H9 (cell line): ENCODE data around the gene TMEM108. TPM values are rescaled to one million over a fixed set of nuclear protein-coding genes. Genes with fewer than 3 reads are reported as not detected.

Experiments
- DNase-seq: peaks from one replicate; pipeline ENCODE4 v3.0.0-alpha.2; 2017
- H2AFZ ChIP-seq: one replicate; pipeline ENCODE4 v1.6.1; 2013; ENCODE audit warnings: mild to moderate bottlenecking, low read length, control low read depth, moderate library complexity
- H2AK5ac ChIP-seq: 2 replicates; pipeline ENCODE4 v1.6.1; 2013; ENCODE audit warnings: low read length, control low read depth, mixed read lengths; ENCODE audit not compliant: insufficient read length
- H2BK120ac ChIP-seq: one replicate; pipeline ENCODE4 v1.6.1; 2013; ENCODE audit warnings: low read depth, mild to moderate bottlenecking, low read length, control low read depth, inconsistent platforms; ENCODE audit not compliant: poor library complexity, severe bottlenecking
- H2BK12ac ChIP-seq: 2 replicates; pipeline ENCODE4 v1.6.1; 2013; ENCODE audit warnings: low read length, control low read depth, mixed read lengths, low read depth; ENCODE audit not compliant: insufficient read length
- H2BK15ac ChIP-seq: 2 replicates; pipeline ENCODE4 v1.6.1; 2013; ENCODE audit warnings: low read depth, low read length, control low read depth
- H2BK20ac ChIP-seq: one replicate; pipeline ENCODE4 v1.6.1; 2013; ENCODE audit warnings: low read depth, mild to moderate bottlenecking, low read length, control low read depth, inconsistent platforms; ENCODE audit not compliant: poor library complexity, severe bottlenecking
- H2BK5ac ChIP-seq: 2 replicates; pipeline ENCODE4 v1.6.1; 2013; ENCODE audit warnings: low read length, control low read depth, mixed read lengths; ENCODE audit not compliant: insufficient read length
- H3K14ac ChIP-seq: 2 replicates; pipeline ENCODE4 v1.6.1; 2013; ENCODE audit warnings: low read length, control low read depth; ENCODE audit not compliant: insufficient read depth
- H3K18ac ChIP-seq: 2 replicates; pipeline ENCODE4 v1.6.1; 2013; ENCODE audit warnings: low read depth, mild to moderate bottlenecking, mixed read lengths, low read length, control low read depth; ENCODE audit not compliant: insufficient read length
- H3K23ac ChIP-seq: 2 replicates; pipeline ENCODE4 v1.6.1; 2013; ENCODE audit warnings: low read length, control low read depth, mixed read lengths, low read depth; ENCODE audit not compliant: insufficient read length
- H3K23me2 ChIP-seq: 2 replicates; pipeline ENCODE4 v1.6.1; 2013; ENCODE audit warnings: low read depth, mild to moderate bottlenecking, mixed read lengths, low read length, control low read depth; ENCODE audit not compliant: insufficient read length, poor library complexity, severe bottlenecking
- H3K27ac ChIP-seq: 2 replicates; pipeline ENCODE4 v1.5.1; 2013; ENCODE audit warnings: low read length, control low read depth, mixed read lengths, low read depth; ENCODE audit not compliant: insufficient read length
- H3K27me3 ChIP-seq: 2 replicates; pipeline ENCODE4 v1.6.1; 2013; ENCODE audit warnings: low read length, control low read depth, inconsistent platforms; ENCODE audit not compliant: insufficient read depth
- H3K4ac ChIP-seq: 2 replicates; pipeline ENCODE4 v1.6.1; 2013; ENCODE audit warnings: low read depth, mild to moderate bottlenecking, control low read depth, inconsistent platforms, low read length, moderate library complexity
- H3K4me1 ChIP-seq: 2 replicates; pipeline ENCODE4 v1.6.1; 2013; ENCODE audit warnings: low read length, control low read depth, inconsistent platforms; ENCODE audit not compliant: insufficient read depth
- H3K4me2 ChIP-seq: 2 replicates; pipeline ENCODE4 v1.6.1; 2013; ENCODE audit warnings: low read length, control low read depth, mixed read lengths; ENCODE audit not compliant: insufficient read length, insufficient read depth
- H3K56ac ChIP-seq: 2 replicates; pipeline ENCODE4 v1.6.1; 2013; ENCODE audit warnings: low read depth, mild to moderate bottlenecking, mixed read lengths, low read length, control low read depth; ENCODE audit not compliant: insufficient read length
- H3K79me1 ChIP-seq: 2 replicates; pipeline ENCODE4 v1.6.1; 2013; ENCODE audit warnings: low read depth, mild to moderate bottlenecking, moderate library complexity, low read length, control low read depth, inconsistent platforms; ENCODE audit not compliant: insufficient read depth, poor library complexity, severe bottlenecking
- H3K79me2 ChIP-seq: 2 replicates; pipeline ENCODE4 v1.6.1; 2013; ENCODE audit warnings: low read length, control low read depth, inconsistent platforms; ENCODE audit not compliant: insufficient read depth
- H3K9ac ChIP-seq: 2 replicates; pipeline ENCODE4 v1.6.1; 2013; ENCODE audit warnings: low read length, control low read depth, mixed read lengths; ENCODE audit not compliant: insufficient read length; ENCODE audit errors: extremely low read depth
- H3K9me3 ChIP-seq: one replicate; pipeline ENCODE4 v1.6.1; 2013; ENCODE audit warnings: low read depth, low read length, inconsistent platforms; ENCODE audit not compliant: control insufficient read depth
- H3T11ph ChIP-seq: one replicate; pipeline ENCODE4 v1.6.1; 2013; ENCODE audit warnings: mild to moderate bottlenecking, low read length, control low read depth, inconsistent platforms
- H4K20me1 ChIP-seq: one replicate; pipeline ENCODE4 v1.6.1; 2013; ENCODE audit not compliant: control insufficient read depth, insufficient read length, insufficient read depth
- H4K5ac ChIP-seq: 2 replicates; pipeline ENCODE4 v1.6.1; 2013; ENCODE audit warnings: low read depth, mild to moderate bottlenecking, mixed read lengths, low read length, control low read depth; ENCODE audit not compliant: insufficient read length
- H4K8ac ChIP-seq: replicated peaks from 2 replicates; pipeline ENCODE4 v1.6.1; 2013; ENCODE audit warnings: low read length, control low read depth, mixed read lengths, low read depth; ENCODE audit not compliant: insufficient read length
- H4K91ac ChIP-seq: 2 replicates; pipeline ENCODE4 v1.6.1; 2013; ENCODE audit warnings: low read depth, mild to moderate bottlenecking, moderate library complexity, mixed read lengths, low read length, control low read depth; ENCODE audit not compliant: insufficient read length
- H3K27ac Mint-ChIP-seq, 3 experiments: 2 replicates in 2 of 3; 3 replicates in 1 of 3; pipeline ENCODE4 v1.8.0; 2020 to 2021; ENCODE audit warnings: mixed read lengths in 3 of 3, mild to moderate bottlenecking in 1 of 3, moderate library complexity in 1 of 3
- H3K27me3 Mint-ChIP-seq: 2 replicates; pipeline ENCODE4 v1.8.0; 2021; ENCODE audit warnings: low read depth, mild to moderate bottlenecking, moderate library complexity, mixed read lengths
- H3K36me3 Mint-ChIP-seq, 3 experiments: 2 replicates in 2 of 3; 3 replicates in 1 of 3; pipeline ENCODE4 v1.8.0; 2020 to 2021; ENCODE audit warnings: low read depth in 3 of 3, mixed read lengths in 3 of 3; ENCODE audit not compliant: insufficient read depth in 1 of 3
- H3K4me1 Mint-ChIP-seq, 2 experiments: 2 replicates each; pipeline ENCODE4 v1.8.0; 2020; ENCODE audit warnings: mixed read lengths in 2 of 2
- H3K4me3 Mint-ChIP-seq, 2 experiments: 2 replicates in 1 of 2; 3 replicates in 1 of 2; pipeline ENCODE4 v1.8.0; 2020 to 2021; ENCODE audit warnings: mild to moderate bottlenecking in 2 of 2, mixed read lengths in 2 of 2, moderate library complexity in 1 of 2
- H3K9me3 Mint-ChIP-seq, 2 experiments: 2 replicates in 1 of 2; 3 replicates in 1 of 2; pipeline ENCODE4 v1.8.0; 2020; ENCODE audit warnings: mild to moderate bottlenecking in 2 of 2, mixed read lengths in 2 of 2, moderate library complexity in 1 of 2
- CTCF ChIP-seq: fragments of 200-600 bp; sonication (generic); conservative IDR thresholded peaks from 3 replicates; pipeline ENCODE4 v1.8.0; 2021; ENCODE audit warnings: antibody characterized with exemption, mild to moderate bottlenecking
- WGBS: extraction: QIAGEN DNeasy Blood & Tissue Kit; methylation state at CpG from one replicate; pipeline ENCODE4 v1.1.7; 2013; ENCODE audit warnings: missing lambda C conversion rate, low lambda C conversion rate, mixed read lengths; ENCODE audit not compliant: insufficient read length; ENCODE audit errors: extremely low coverage; 5-methylcytosine and 5-hydroxymethylcytosine counted together
- total RNA-seq: library from RNA; stranded (reverse); gene quantifications from 2 replicates; pipeline ENCODE4 v1.2.1, GENCODE V29; 2021

The TMEM108 gene
- total RNA-seq, 1 experiment from 2014 or later: 5.0 TPM

- Histone ChIP-seq H3T11ph (no peak overlapping the region), H3K23me2 (no peaks in the 10 kb centered on the region), H2AFZ (no peak overlapping the region), H2AK5ac (no peak overlapping the region), H3K18ac (no peak overlapping the region), H4K8ac (no peak overlapping the region), H3K27me3 (no peaks in the 10 kb centered on the region), H4K91ac (no peak overlapping the region), H3K9ac (no peak overlapping the region), H3K27ac (no peak overlapping the region), H3K4me2 (no peak overlapping the region), H3K14ac (no peak overlapping the region), H3K9me3 (no peaks in the 10 kb centered on the region), H3K4ac (no peak overlapping the region), H3K23ac (no peak overlapping the region), H3K79me2 (no peaks in the 10 kb centered on the region), H3K79me1 (no peaks in the 10 kb centered on the region), H2BK120ac (no peak overlapping the region), H2BK15ac (no peak overlapping the region), H2BK20ac (no peak overlapping the region), H4K20me1 (no peaks in the 10 kb centered on the region), H3K4me1 (peaks cover 5% of the 10 kb centered on the region; the same call in 1 of the 2 replicates), H3K56ac (no peak overlapping the region), H4K5ac (no peak overlapping the region), H2BK5ac (no peak overlapping the region), H2BK12ac (no peak overlapping the region)
- H3K36me3 Mint-ChIP-seq: no peaks in the 10 kb centered on the region
- no peaks in the 10 kb centered on the region for H3K9me3 Mint-ChIP-seq
- no peak for TF ChIP-seq CTCF
- no peaks in the 10 kb centered on the region for H3K27me3 Mint-ChIP-seq
- no peak for DNase-seq
- H3K4me3 Mint-ChIP-seq: no peak overlapping the region
- peaks cover 12 to 20% of the 10 kb centered on the region in 2 experiments for H3K4me1 Mint-ChIP-seq
- WGBS: no CpG with 5 or more reads among the region's 5 CpGs
- H3K27ac Mint-ChIP-seq: no peak overlapping the region
Measured at GRCh38 chr3:133296981-133297380, 258.8 kb downstream of the TMEM108 start.
